HUES6 (cell line): Measurements from ENCODE around the gene SNX15.

ENCODE experiments used
- H3K27ac ChIP-seq: 2 replicates; pipeline ENCODE4 v1.7.0; 2013; ENCODE audit warnings: low read depth, mild to moderate bottlenecking, low read length, inconsistent platforms
- H3K27me3 ChIP-seq: 2 replicates; pipeline ENCODE4 v1.6.1; 2013; ENCODE audit warnings: low read length; ENCODE audit not compliant: control insufficient read depth, insufficient read depth
- H3K36me3 ChIP-seq: 2 replicates; pipeline ENCODE4 v1.6.1; 2013; ENCODE audit warnings: low read length; ENCODE audit not compliant: control insufficient read depth, insufficient read depth
- H3K4me1 ChIP-seq: 2 replicates; pipeline ENCODE4 v1.6.1; 2013; ENCODE audit warnings: low read length; ENCODE audit not compliant: control insufficient read depth, insufficient read depth
- H3K4me3 ChIP-seq: 2 replicates; pipeline ENCODE4 v1.5.1; 2013; ENCODE audit warnings: low read depth, low read length
- H3K9ac ChIP-seq: one replicate; pipeline ENCODE4 v1.6.1; 2013; ENCODE audit warnings: mild to moderate bottlenecking, low read length
- H3K9me3 ChIP-seq: 2 replicates; pipeline ENCODE4 v1.6.1; 2013; ENCODE audit warnings: low read depth, low read length; ENCODE audit not compliant: control insufficient read depth, insufficient read depth

Gene SNX15

DNA sequence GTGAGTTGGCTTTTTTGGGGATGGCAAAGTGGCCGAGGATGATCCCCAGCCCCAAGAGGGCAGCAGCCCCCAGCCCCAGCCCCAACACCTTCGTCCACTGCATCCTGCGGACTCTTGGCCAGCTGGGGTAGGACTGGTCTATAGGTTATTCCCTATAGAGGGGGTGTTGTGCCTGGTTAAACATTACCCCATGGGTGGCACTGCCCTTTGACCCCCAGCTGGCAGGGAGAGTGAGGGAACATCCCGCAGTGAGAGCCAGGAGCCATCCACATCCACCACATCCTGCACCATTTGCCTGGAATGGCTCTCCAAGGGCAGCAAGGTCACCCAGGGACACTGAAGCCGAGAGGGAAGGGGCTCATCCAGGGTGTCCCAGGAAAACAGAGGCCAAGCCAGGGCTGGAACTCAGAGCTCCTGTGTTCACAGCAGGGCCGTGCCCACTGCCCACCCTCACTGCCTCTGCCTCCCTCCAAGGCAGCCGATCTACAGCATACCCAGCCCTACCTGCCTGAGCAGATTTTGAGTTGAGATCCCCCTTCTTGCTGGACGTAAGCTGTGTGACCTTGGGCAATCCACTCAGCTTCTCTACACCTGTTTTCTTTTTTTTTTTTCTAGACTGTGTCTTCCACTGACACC, 31.3 kb downstream of the SNX15 start, which contains the start of gene NAALADL1:
NAALADL1 (minus strand) TSS at position 135 of the 636 bp plus-strand sequence; CDS start at position 103, 32 bp downstream.
- Histone ChIP-seq H3K27me3 (no peaks in the 10 kb centered on the region), H3K4me1 (no peaks in the 10 kb centered on the region), H3K4me3 (no peak within 1 kb of the TSS), H3K27ac (no peak within 1 kb of the TSS), H3K9ac (no peak within 1 kb of the TSS), H3K36me3 (no peaks in the 10 kb centered on the region), H3K9me3 (no peaks in the 10 kb centered on the region)

- H3K36me3 ChIP-seq: no peaks in the 10 kb centered on the region
- no peaks in the 10 kb centered on the region for H3K4me1 ChIP-seq
- H3K4me3 ChIP-seq: no peak overlapping the region
- no peak overlapping the region for H3K27ac ChIP-seq
- no peaks in the 10 kb centered on the region for H3K27me3 ChIP-seq
- no peak overlapping the region for H3K9ac ChIP-seq
- no peaks in the 10 kb centered on the region for H3K9me3 ChIP-seq
These were observed 32.3 kb downstream of the SNX15 start for GRCh38 chr11:65059523-65059922.

DNA sequence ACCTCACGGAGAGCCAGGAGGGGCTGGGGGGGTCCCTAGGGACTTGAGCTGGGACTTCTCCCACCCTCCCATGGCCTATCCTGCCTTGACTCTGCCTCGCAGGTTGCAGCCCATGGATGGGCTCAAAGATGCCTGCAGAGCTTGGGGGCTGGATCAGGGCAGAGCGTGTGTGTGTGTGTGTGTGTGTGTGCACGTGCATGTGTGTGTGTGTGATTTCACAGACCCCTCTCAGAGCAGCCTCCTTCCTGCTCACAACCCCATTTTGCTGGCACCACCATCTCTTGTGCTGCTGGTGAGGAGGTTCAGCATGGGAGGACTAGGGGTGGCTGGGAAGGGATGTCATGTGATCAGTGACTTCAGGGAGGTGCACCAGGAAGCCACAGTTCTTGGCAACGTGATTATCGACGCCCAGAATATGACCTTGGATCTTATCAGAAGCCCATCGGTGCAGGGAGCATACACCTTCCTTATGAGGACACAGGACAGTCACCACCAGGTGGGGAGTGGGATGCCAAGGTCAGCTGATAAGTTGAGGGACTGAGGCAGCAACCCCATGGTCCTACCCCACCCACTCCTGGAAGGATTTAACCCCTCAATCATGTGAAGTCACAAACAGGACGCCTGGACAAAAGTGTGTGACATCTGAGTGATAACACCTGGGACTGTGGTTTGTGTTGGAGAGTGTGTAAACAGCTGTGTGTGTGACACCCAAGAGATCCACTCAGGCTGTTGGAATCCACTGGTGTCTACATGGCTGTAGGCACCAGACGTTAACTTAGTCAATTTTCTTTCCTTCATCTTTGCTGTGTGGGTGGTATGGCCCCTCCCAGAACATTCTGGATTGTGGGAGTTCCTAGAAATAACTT, 33.0 kb downstream of the SNX15 start:
- Histone ChIP-seq H3K9me3 (no peaks in the 10 kb centered on the region), H3K36me3 (no peaks in the 10 kb centered on the region), H3K27me3 (no peaks in the 10 kb centered on the region), H3K4me3 (no peak overlapping the region), H3K4me1 (no peaks in the 10 kb centered on the region), H3K9ac (no peak overlapping the region), H3K27ac (no peak overlapping the region)

DNA sequence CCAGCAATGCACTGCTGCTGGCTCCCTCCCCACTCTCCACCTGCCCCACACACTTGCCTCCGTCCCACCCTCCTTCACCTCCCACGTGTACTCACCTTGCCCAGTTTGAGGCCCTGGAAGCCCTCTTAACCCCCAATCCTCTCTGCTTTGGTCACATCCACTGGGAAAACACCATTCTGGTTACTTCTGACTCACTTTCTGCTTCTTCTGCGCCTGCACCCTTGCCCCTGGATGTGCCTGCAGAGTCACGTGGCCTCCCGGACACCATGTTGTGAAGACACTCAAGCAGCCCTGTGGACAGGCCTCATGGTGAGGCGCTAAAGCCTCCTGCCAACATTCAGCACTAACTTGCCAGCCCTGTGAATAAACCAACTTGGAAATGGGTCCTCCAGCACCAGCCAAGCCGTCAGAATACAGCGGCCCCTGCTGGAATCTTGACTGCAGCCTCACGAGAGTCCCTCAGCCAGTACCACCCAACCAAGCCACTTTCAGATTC, 33.7 kb downstream of the SNX15 start:
- Histone ChIP-seq H3K9me3 (no peaks in the 10 kb centered on the region), H3K36me3 (no peaks in the 10 kb centered on the region), H3K4me3 (no peak overlapping the region), H3K27ac (no peak overlapping the region), H3K27me3 (no peaks in the 10 kb centered on the region), H3K9ac (no peak overlapping the region), H3K4me1 (peaks cover under 1% of the 10 kb centered on the region; the same call in 1 of the 2 replicates)

- H3K9me3 ChIP-seq: no peaks in the 10 kb centered on the region
- H3K4me3 ChIP-seq: no peak overlapping the region
- no peaks in the 10 kb centered on the region for H3K27me3 ChIP-seq
These were observed 36.3 kb downstream of the SNX15 start for GRCh38 chr11:65063532-65063931.

GRCh38 chr11:65064847-65065240, 37.6 kb downstream of the SNX15 start:
- H3K4me1 ChIP-seq: peaks cover 16% of the 10 kb centered on the region
- H3K9me3 ChIP-seq: no peaks in the 10 kb centered on the region
- no peak overlapping the region for H3K9ac ChIP-seq
- H3K27ac ChIP-seq: no peak overlapping the region
- no peaks in the 10 kb centered on the region for H3K27me3 ChIP-seq
- no peak overlapping the region for H3K4me3 ChIP-seq
- no peaks in the 10 kb centered on the region for H3K36me3 ChIP-seq

More at GRCh38 chr11:65063532-65063931, 36.3 kb downstream of the SNX15 start:
- Histone ChIP-seq H3K36me3 (no peaks in the 10 kb centered on the region), H3K9ac (no peak overlapping the region), H3K27ac (no peak overlapping the region), H3K4me1 (peaks cover 16% of the 10 kb centered on the region)

- no peak overlapping the region for H3K4me3 ChIP-seq
- peaks cover 16% of the 10 kb centered on the region for H3K4me1 ChIP-seq
- no peaks in the 10 kb centered on the region for H3K9me3 ChIP-seq
- H3K27me3 ChIP-seq: no peaks in the 10 kb centered on the region
- no peaks in the 10 kb centered on the region for H3K36me3 ChIP-seq
- H3K9ac ChIP-seq: no peak overlapping the region
- no peak overlapping the region for H3K27ac ChIP-seq
These were observed 38.6 kb downstream of the SNX15 start for GRCh38 chr11:65065851-65066250.

- Histone ChIP-seq H3K9ac (no peak overlapping the region), H3K36me3 (no peaks in the 10 kb centered on the region), H3K27ac (peak overlapping the region; percentile 71), H3K4me1 (peaks cover 16% of the 10 kb centered on the region), H3K9me3 (no peaks in the 10 kb centered on the region), H3K27me3 (no peaks in the 10 kb centered on the region), H3K4me3 (peak overlapping the region; percentile 24; the same call in 1 of the 2 replicates)
These were observed 39.1 kb downstream of the SNX15 start for GRCh38 chr11:65066315-65066714.

GRCh38 chr11:65066805-65067291, 39.6 kb downstream of the SNX15 start:
- H3K9ac ChIP-seq: no peak overlapping the region
- H3K27ac ChIP-seq: peak overlapping the region; percentile 71; the same call in 1 of the 2 replicates
- no peaks in the 10 kb centered on the region for H3K9me3 ChIP-seq
- H3K36me3 ChIP-seq: no peaks in the 10 kb centered on the region
- H3K27me3 ChIP-seq: no peaks in the 10 kb centered on the region
- peaks cover 16% of the 10 kb centered on the region for H3K4me1 ChIP-seq
- H3K4me3 ChIP-seq: peak overlapping the region; percentile 24; the same call in 1 of the 2 replicates

GRCh38 chr11:65067446-65067845, 40.2 kb downstream of the SNX15 start:
- Histone ChIP-seq H3K27me3 (no peaks in the 10 kb centered on the region), H3K36me3 (no peaks in the 10 kb centered on the region), H3K9me3 (no peaks in the 10 kb centered on the region), H3K27ac (no peak overlapping the region), H3K4me1 (peaks cover 16% of the 10 kb centered on the region), H3K9ac (no peak overlapping the region), H3K4me3 (no peak overlapping the region)

DNA sequence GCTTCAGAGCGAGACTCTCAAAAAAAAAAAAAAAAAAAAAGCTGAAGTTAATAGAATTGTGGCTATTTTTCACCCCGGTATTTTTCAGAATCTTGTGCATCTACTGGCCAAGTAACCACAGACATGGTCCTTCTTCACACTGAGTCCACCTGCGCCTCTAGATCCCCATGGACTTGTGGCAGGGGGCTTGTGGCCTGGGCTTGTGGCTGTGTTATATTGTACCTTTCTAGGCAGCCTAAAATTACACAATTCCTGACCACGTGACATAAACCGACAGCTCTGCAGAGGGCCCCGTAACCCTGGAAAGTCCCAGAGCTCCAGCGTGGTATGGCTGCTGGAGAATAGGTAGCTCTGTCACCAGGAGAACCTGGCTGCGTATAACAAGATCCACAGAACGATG, 42.0 kb downstream of the SNX15 start:
- no peak overlapping the region for H3K9ac ChIP-seq
- H3K4me3 ChIP-seq: no peak overlapping the region
- H3K4me1 ChIP-seq: peaks cover 16% of the 10 kb centered on the region
- H3K36me3 ChIP-seq: no peaks in the 10 kb centered on the region
- no peaks in the 10 kb centered on the region for H3K27me3 ChIP-seq
- no peak overlapping the region for H3K27ac ChIP-seq
- no peaks in the 10 kb centered on the region for H3K9me3 ChIP-seq
